PC-9 (cell line): ENCODE measurements around the gene DOK5.

Source experiments
- CTCF ChIP-seq: fragments of 200-600 bp; sonication (generic); conservative IDR thresholded peaks from 2 replicates; pipeline ENCODE4 v1.6.1; 2017; ENCODE audit warnings: mixed run types, antibody characterized with exemption, mild to moderate bottlenecking, moderate library complexity
- EZH2 ChIP-seq: fragments of 200-600 bp; sonication (generic); IDR thresholded peaks from 2 replicates; pipeline ENCODE4 v1.8.0; 2017; ENCODE audit warnings: antibody characterized with exemption, low read depth

DNA sequence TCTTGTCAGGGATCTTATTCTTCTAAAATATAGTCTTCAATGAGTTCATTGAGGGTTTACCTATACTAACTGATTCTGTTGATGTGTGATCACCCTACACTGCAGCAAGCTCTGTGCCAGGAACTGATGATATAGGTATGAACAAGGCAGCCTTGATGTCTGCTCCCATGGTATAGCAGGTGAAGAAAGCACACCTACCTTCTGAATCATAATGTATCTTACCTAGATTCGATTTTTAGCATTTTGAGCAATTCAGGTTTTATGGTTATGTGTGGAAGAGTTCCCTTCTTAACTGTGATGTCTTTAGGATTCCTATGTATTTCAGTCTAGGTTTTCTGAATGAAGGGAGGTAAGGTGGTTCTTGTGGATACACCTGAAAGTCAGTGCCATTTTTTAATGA lies 223.0 kb downstream of the DOK5 start:
- no peak for TF ChIP-seq CTCF
- TF ChIP-seq EZH2, result no peak
